GM19468 (cell line): ENCODE measurements around the gene OR8B12.
"Not testable (repeated sequence)": the region's sequence is repeated elsewhere in the genome, so short reads cannot be mapped to it uniquely, and the experiment has no call there.

ENCODE experiments used
- ATAC-seq: cut with Tn5 transposase; IDR thresholded peaks from one replicate; pipeline ENCODE4 v1.9.1; 2021; ENCODE audit warnings: mild to moderate bottlenecking, moderate library complexity, moderate number of reproducible peaks; ENCODE audit not compliant: unreplicated experiment; ENCODE audit errors: extremely low read depth

OR8B12 gene

GRCh38 chr11:124533626-124534025 lies 9.8 kb downstream of the OR8B12 start:
- ATAC-seq = no peak

- ATAC-seq = no peak
Observed at GRCh38 chr11:124520550-124520854, 23.0 kb downstream of the OR8B12 start.

GRCh38 chr11:124519850-124520549 lies 23.5 kb downstream of the OR8B12 start:
- no peak for ATAC-seq

GRCh38 chr11:124518989-124519451 lies 24.4 kb downstream of the OR8B12 start:
- no peak for ATAC-seq

GRCh38 chr11:124517314-124517713 lies 26.1 kb downstream of the OR8B12 start:
- no peak for ATAC-seq

- ATAC-seq = not testable (repeated sequence)
Observed at GRCh38 chr11:124514675-124515074, 28.8 kb downstream of the OR8B12 start.

- ATAC-seq = no peak
Observed at GRCh38 chr11:124514131-124514530, 29.3 kb downstream of the OR8B12 start.

GRCh38 chr11:124511745-124512144 lies 31.7 kb downstream of the OR8B12 start:
- ATAC-seq = no peak

GRCh38 chr11:124510279-124510678 lies 33.2 kb downstream of the OR8B12 start:
- ATAC-seq = no peak

- ATAC-seq = no peak
Observed at GRCh38 chr11:124499711-124500110, 43.7 kb downstream of the OR8B12 start.

- no peak for ATAC-seq
Observed at GRCh38 chr11:124493016-124493655, 50.3 kb downstream of the OR8B12 start.
